ENCODE measurements around the gene FGF22.
"Not testable (repeated sequence)": the region's sequence is repeated elsewhere in the genome, so short reads cannot be mapped to it uniquely, and the experiment has no call there.

FGF22 gene

DNA sequence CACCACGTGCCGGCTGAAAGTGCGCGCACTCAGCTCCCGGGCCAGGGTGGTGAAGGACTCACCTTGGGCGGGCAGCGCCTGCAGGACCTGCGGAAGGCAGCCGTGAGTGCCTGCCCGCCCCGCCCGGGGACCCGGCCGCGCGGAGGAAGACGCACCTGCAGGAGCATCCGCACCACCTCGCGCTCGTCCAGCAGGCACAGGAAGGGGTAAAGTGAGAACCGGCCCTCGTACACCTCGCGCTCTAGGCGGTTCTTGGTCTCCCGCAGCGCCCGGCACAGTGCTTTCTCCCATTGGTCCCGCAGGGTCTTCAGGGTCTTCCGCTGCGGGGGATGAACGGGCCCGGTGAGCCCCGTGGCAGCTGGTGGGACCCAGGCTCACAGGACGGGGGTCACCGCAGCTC is 17.0 kb upstream of the FGF22 start:
- no peak for DNase-seq

- DNase-seq = no peak
Observed at GRCh38 chr19:623175-623916, 16.3 kb upstream of the FGF22 start.

- DNase-seq = no peak
Observed at GRCh38 chr19:623974-624373, 15.7 kb upstream of the FGF22 start.

- DNase-seq = no peak
Observed at GRCh38 chr19:624433-625109, 15.1 kb upstream of the FGF22 start.

DNA sequence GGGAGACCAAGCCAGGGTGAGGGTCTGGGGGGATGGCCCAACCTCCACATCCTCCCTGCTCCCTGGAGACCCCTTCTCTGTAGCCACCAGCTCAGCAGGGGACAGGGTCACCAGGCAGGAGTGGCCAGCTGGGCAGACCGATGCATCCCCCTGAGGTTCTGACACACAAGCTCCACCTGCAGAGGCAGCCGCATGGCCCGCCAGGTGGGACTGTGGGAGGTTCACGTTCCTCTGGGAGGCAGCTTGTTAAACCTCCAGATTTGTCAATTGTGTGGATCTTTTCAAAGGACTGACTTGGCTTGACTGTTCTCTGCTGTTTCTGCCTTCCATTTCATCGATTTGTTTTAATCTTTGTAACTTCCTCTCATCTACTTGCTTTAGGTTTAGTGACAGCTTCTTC is 14.4 kb upstream of the FGF22 start:
- DNase-seq = no peak

DNA sequence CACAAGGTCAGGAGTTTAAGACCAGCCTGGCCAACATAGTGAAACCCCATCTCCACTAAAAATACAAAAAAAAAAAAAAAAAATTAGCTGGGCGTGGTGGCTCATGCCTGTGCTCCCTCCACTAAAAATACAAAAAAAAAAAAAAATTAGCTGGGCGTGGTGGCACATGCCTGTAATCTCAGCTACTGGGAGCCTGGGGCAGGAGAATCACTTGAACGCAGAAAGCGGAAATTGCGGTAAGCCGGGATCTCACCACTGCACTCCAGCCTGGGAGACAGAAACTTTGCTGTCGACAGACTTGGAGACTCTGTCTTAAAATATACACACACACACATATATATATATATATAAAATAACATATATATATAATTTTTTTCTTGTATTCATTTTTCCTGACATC is 13.1 kb upstream of the FGF22 start:
- DNase-seq = not testable (repeated sequence)

- DNase-seq = no peak
Observed at GRCh38 chr19:628168-628567, 11.5 kb upstream of the FGF22 start.

DNA sequence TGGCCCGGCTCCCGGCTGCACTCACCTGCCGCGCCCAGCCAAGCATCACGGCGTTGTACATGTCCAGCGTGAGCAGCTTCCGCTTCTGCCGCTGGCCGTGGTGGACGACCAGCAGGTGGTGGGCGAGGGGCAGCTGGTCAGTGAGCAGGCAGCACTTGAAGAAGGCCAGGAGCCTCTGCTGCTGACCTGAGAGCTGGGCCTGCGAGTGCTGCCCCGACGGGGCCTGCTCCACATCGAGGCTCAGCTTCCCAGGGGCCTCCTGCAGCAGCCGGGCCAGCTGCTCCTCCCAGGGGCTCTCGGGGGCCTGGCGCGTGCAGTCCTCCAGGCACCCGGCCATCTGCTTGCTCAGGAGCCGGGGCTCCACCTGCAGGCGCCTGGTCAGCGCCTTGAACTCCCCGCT is 10.2 kb upstream of the FGF22 start:
- not testable (repeated sequence) for DNase-seq

- DNase-seq = no peak
Observed at GRCh38 chr19:629961-630714, 9.5 kb upstream of the FGF22 start.

DNA sequence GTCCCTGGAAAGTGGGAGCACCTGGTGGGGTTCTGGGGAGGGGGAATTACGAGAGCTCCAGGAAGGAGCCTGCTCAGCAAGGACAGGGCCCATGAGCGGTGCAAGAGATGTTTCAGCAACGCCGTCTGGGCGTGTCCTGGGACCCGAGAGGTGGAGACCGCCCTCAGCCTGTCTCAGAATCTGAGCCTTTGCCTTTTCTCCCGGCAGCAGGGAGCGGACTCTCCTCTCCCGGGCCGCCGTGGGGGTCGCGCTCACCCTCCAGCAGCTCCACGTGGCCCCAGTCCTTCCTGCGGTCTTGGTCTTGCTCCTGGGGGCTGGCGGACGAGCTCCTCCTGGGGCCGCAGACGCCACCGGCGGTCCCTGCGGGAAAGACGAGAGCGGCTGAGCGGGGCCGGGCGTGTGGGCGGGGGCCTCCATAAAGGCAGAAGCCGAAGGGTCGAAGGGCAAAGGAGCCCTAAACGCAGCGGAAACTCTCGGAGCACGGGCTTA is 7.1 kb upstream of the FGF22 start:
- peak in 1 of 2 experiments; percentile 24 for DNase-seq

- DNase-seq = peak; percentile 92 to 94
Observed at GRCh38 chr19:633068-633785, 6.5 kb upstream of the FGF22 start, which contains the start of gene POLRMT. Gene POLRMT, minus strand, starts transcription at chr19:633537. Its CDS starts 25 bp downstream, at chr19:633512.

DNA sequence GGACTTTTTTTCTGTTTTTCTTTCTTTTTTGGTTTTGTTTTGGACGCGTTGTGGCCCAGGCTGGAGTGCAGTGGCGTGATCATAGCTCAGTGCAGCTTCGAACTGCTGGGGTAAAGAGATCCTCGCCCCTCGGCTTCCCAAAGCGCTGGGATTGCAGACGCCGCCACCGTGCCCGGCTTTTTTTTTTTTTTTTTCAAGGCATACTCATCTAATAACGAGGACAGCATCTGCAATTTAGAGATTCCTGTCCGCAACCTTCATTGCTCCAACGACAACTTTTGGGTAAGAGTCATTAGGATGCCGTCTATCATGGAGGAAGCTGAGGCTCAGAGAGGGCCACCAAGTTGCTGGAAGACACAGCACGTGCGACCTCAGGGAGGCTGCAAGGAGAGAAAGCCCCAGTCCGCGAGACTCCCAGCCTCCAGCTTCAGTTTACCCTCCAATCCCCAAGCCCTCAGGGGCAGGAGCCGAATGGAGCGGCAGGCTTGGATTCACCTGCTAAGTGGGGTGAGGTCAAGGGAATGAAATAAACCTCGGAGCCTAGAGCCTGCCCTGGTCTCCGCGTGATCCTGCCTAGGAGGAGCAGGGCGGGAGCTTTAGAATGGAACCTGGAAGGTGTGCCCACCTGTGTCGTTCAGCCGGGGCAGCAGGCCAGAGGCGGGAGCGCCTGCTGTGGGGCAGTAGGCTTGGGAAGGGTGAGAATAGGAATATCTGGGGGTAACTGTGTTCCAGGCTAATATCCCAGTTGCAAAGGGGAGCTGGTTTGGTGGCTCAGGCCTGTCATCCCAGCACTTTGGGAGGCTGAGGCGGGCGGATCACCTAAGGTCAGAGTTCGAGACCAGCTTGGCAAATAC is 5.7 kb upstream of the FGF22 start:
- no peak for DNase-seq

- no peak for DNase-seq
Observed at GRCh38 chr19:634975-635652, 4.6 kb upstream of the FGF22 start.

GRCh38 chr19:638906-639252 is 800 bp upstream of the FGF22 start:
- DNase-seq = no peak

GRCh38 chr19:640161-640558 is 481 bp downstream of the FGF22 start:
- no peak for DNase-seq

- no peak for DNase-seq
Observed at GRCh38 chr19:640606-641189, 1.0 kb downstream of the FGF22 start.

DNA sequence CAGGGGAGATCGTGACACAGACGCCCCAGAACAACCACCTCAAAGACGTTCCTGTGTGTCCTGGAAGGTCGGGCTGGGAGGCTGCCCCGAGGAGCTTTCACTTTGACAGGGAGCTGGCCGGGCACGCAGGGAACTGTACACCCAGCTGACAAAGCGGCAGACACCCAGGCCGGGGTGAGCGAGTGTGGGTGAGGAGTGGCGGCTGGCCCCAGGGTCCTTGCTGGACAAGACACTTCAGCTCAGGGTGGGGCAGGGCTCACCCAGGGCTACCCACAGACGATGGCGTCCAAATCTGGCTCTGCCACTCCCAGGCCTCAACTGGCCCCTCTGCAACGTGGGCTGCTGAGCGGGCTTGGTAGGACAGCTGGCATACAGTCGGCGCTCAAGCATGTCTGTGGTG is 2.0 kb downstream of the FGF22 start:
- DNase-seq = no peak

GRCh38 chr19:642767-643727 is 3.4 kb downstream of the FGF22 start:
- no peak for DNase-seq

GRCh38 chr19:643736-644135 is 4.1 kb downstream of the FGF22 start:
- no peak for DNase-seq

DNA sequence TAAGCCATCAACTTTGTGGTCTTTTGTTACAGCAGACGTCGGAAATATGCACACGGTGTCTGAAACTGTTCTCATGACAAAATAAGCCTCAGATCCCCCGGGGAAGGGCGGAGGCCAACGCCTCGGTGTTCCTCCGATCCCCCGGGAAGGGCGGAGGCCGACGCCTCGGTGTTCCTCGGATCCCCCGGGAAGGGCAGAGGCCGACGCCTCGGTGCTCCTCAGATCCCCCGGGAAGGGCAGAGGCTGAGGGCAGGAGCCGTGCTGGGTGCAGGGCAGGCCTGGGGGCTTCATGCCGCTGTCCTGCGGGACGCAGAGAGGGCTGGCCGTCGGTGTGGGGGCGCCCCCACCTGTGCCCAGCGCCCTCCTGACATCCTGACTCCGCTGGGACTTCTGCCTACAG is 4.7 kb downstream of the FGF22 start:
- DNase-seq = no peak
